HG02938 (cell line): ENCODE results near the gene HDAC10.
"Not testable (repeated sequence)": the region's sequence is repeated elsewhere in the genome, so short reads cannot be mapped to it uniquely, and the experiment has no call there.

Source experiments
- ATAC-seq: cut with Tn5 transposase; IDR thresholded peaks from one replicate; pipeline ENCODE4 v1.9.1; 2021; ENCODE audit warnings: mild to moderate bottlenecking, moderate library complexity; ENCODE audit not compliant: unreplicated experiment

Gene HDAC10

DNA sequence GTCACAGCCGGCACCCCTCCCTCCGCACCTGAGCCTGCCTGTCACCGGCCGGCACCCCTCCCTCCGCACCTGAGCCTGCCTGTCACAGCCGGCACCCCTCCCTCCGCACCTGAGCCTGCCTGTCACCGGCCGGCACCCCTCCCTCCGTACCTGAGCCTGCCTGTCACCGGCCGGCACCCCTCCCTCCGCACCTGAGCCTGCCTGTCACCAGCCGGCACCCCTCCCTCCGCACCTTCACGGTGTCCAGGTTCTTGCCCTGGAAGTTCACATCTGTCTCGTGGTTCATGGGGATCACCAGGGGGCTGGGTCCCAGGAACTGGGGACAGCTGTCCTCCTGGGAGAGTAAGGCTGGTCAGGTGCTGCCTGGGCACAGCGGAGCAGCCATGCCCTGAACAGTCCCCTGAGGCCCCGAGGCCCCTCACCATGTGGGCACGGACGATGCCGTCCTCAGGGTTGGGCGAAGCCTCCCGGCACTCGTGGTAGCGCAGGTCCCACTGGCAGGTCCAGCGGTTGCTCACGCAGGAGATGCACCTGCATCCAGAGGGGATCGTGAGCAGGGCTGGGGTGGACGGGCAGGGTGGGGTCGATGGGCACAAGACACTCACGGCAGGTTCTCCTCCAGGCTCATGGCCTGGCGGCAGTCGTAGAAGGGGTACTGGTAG lies 34.6 kb upstream of the HDAC10 start:
- ATAC-seq: no peak

DNA sequence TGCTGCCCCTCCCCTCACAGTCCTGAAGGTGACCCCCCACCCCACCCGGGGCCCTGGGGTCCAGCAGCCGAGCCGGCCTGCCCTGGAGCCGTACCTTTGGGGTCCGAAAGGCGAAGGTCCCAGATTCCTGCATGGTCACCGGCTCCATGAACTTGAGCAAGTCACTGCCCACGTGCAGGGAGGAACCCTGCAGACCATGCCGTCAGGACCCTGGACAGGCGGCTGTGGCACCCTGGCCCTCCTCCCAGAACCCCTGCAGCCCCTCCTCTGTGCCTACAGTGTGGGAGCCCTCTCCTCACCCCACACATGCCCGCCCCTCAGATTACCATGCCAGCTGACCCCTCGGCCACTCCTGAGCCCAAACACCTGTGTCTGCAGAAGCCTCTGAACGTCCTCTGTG lies 33.4 kb upstream of the HDAC10 start:
- no peak for ATAC-seq

DNA sequence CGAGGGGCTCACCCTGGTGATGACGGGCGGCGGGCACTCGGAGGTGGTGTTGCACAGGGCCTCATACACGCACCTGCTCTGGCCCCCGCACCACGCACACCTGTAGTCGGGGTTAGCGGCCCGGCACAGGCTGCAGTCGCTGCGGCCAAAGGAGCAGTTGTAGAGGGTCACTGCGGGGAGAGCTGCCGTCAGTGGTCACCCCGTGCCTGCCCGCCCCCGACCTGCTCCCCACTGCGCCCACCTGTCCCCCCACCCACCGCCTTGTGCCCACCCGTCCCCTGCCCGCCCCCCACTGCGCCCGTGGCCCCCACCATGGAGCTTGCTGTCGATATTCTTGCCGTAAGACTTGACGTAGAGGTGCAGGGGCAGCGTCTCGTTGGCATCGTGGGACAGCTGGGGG lies 32.8 kb upstream of the HDAC10 start:
- no peak for ATAC-seq

DNA sequence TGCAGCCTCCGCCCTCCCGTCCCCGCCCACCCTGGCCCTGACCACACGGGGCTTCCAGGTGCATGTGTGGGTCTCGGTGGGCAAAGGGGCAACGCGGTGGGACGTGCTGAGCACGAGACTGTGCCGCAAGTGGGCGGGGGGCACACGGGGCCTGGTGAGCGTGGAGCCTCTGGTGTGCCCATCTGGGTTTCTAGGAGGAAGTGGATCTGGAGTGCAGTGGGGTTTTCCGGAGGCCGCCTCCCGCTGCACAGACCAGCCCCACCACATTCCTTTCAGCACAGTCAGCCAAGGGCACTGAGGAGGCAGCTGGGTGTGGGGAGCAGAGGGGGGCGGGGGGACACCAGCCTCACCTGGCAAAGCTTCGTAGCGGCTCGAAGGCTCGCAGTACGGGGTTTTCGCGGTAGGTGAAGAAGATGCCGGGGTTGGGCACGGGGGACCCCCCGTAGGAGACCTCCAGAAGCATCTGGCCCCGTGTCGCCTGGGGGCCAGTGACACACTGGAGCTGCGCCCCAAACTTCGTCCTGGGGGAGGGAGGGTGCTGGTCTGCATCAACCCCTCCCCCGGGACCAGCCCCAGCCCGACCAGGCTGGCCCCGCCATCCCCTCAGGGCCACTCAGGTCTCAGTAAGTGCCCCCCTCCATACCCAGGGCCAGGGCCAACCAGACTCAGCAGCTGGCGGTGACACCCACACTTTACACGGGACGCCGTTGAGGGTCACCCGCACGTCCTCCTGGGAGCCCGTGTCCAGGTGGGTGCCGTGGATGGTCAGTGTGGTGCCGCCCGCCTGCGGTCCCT lies 31.5 kb upstream of the HDAC10 start:
- ATAC-seq: no peak

DNA sequence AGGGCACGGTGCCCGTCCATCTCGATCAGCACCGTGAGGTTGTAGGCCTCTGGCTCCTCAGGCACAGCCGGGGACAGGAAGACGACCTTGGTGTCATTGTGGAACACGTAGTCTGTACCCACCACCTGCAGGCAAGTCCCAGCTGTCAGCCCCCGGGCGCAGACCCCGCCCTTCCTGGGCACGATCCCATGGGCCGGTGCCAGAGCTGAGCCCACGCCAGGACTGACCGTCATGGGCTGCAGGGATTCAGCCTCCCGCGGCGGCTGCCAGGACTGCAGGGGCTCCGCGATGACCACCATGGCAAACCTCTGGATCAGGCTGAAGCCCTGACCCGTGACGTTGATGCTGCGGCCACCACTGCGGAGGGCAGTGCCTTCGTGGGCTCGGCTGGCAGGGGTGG lies 30.9 kb upstream of the HDAC10 start:
- ATAC-seq: no peak

DNA sequence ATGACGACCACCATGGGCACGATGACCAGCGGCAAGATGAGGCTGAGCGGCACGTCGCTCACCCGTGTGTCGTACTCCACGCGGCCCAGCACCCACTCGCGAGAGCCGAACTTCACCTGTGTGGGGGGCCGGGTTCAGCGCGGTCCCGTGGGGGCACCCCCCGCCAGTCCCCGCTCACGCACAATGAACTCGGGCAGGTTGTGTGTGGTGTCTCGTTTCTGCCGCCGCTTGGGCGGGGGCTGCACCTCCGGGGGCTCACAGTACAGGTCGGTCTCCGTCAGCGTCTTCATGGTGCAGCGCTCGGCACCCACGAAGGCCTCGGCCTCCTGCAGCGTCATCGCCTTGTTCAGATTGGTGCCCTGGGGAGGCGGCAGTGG lies 30.3 kb upstream of the HDAC10 start:
- no peak for ATAC-seq

DNA sequence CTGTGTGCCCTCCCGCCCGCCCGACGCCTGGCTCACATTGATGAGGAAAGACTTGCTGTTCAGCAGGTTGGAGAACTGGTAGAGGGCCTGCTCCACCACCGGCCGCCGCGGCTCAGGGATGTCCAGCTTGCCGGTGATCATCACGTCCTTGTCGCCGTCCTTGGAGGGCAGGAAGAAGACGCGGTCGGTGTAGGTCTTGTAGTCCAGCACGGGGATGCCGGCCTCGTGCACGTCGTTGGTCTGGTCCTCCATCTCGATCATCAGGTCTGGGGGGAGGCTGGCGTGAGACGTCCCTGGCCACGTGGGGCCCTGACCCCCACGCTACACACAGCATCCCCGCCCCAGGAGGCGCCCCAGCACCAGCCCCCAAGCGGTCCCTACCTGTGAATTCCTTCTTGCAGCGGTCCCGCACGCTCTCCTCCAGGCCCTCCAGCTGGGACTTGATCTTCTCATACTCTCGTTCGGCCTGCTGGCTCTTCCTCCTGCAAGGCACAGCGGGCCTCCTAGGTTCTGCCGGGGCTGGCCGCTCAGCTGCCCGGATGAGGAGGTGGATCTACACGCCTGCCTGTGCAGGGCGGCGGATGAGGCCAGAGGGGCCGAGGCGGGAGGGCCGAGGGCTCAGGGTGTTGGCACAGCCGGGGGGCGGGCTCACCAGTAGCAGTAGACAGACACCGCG lies 29.8 kb upstream of the HDAC10 start:
- no peak for ATAC-seq

DNA sequence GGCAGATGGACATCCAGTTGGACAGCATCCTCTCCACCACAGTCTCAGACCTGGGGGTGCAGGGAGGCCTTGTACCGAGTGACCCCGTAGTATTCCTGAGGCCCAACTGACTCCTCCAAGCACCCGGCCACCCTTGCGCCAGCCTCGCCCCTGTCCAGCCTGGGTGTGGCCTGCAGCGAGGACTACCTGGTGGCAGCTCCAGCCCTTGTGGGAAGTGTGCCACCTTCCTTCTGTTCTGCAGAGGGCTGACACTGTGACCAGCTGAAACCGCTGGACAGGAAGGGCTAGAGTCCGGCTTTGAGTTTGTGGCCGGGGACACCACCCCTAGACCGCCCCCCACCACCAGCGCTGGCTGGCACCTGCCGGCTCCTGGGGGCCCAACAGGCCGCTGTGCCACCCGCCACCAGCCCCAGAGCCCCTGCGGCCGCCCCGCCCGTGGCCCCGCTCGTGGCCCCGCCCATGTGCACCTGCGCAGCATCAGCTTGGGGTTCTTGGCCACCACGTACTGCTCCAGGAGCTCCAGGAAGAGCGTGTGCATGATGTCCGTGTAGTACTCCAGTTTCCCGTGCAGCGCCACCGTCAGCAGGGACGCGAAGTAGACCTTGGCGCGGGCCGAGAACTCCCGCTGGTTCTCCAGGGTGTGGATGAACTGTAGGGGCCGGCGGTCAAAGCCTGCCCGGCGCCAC lies 29.1 kb upstream of the HDAC10 start:
- ATAC-seq: no peak

DNA sequence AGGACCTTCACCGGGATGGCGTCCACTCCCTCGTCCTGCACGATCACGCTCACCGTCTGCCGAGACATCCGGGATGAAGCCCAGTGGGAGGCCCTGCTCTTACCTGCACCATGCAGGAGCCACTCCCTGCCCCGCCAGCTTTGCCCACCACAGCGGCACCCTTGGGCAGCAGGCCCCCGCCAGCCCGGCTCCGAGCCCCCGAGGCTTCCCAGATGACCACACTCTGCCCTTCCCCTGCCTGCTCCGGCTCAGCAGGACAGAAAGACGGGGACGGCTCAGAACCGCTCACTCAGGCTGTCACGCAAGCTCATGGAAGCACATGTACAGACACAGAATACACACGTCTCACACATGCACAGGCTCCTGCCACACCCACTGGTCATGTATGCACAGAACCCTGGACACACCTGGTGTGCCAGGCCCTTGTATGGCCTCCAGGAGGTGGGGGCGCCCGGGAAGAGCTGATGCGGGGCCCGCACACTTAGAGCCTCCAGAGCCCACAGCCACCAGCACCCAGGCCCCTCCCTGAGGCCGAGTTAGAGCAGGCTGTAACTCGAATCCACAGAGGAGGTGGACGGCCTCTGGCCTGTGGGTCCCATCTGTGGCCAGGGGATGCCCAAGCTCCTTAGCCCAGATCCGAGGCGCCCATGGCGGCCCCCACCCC lies 28.0 kb upstream of the HDAC10 start:
- ATAC-seq: no peak

DNA sequence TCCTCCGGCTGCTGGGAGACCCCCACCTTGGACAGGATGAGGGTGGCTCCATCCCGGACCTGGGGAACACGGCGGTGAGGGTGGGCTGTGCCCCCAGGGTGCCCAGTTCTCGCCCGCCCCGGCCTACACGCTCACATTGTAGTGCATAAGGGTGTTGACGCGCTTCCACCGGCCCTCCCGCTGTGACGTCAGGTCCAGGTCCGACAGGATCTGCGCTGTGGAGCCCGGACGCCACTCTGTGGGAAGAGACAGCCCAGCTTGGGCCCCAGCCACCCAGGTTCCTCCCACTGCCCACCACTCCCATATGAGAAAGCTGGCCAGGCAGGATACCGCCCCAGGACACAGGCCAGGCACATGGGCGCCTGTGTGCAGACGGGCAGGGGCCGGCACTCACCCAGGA lies 27.4 kb upstream of the HDAC10 start:
- no peak for ATAC-seq

DNA sequence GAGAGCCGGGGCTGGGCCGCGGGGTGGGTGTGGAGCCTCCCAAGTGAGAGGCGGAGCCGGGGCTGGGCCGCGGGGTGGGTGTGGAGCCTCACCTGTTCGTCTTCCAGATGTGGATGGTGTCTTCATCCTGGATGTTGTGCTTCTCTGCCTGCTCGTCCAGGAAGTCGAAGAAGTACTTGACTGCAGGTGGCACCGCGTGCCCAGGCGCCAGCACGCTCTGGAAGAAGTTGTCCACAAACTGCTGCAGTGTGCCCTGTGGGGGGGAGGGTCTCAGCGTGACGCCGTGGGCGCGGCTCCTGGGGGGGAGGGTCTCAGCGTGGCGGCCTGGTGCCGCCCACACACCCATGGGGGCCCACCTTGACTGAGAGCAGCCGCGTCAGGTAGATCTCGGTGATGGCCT lies 26.7 kb upstream of the HDAC10 start:
- ATAC-seq: no peak

DNA sequence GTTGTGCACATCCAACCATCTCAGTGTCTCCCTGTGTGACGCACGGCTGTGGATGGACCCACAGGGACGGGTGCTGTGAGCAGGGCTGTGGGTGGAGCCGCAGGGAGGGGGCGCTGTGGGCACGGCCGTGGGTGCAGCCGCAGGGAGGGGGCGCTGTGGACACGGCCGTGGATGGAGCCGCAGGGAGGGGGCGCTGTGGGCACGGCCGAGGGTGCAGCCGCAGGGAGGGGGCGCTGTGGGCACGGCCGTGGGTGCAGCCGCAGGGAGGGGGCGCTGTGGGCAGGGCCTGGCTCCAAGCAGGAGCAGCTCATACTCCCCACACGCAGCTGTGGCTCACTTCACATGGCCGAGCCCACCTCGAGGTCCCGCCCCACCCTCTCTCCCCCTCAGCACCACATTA lies 25.1 kb upstream of the HDAC10 start:
- ATAC-seq: no peak

DNA sequence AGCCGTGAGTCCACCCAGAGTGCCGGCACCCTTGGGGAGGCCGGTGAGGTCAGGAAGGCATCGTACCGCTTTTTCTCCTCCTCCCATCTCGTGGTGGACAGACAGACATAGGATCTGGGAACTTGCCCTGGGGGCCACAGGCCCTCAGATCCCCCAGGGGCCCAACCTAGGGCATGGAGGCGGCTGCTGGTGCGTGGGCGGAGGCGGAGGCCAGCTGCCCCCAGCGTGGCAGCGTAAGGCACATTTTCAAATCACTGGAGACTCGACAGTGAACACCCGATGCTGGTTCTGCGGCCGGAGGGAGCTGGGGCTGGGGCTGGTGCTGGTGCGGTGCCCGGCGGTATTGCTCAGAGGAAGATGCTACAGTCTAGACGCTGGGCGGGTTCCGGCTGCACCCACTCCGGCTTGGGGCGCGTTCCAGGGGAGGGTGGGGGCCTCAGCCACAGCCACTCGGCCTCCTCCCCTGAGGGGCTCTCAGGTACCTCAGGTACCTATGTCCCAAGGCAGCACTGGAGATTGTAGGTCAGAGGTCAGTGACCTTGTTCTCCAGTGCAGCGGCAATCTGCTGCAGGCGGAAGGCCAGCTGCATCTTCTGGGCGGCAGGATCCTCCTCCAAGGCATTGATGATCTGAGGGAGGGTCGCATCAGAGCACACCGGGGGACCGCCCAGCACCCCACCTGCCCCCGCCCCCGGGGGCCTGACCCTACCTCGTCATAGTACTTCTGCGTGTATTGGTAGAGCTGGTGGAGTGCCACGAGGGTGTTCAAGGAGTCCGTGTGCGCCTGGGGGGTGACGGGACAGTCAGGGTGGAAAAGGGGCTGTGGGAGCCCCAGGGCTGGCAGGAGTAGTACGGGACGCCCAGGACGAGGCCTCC lies 24.4 kb upstream of the HDAC10 start:
- no peak for ATAC-seq

DNA sequence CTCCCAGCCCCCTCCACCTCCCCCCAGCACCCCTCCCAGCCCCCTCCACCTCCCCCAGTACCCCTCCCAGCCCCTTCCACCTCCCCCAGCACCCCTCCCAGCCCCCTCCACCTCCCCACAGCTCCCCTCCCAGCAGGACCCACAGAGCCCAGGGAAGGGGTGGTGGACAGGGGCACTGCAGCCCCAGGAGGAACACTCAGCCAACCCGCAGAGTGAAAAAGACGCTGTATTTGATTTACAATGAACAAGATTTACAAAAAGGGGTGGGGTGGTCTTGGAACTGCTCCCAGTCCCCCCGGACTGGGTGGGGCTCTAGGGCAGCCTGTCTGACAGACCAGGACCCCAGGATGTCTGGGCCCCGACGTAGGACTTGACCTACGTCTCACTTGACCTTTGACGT lies 23.7 kb upstream of the HDAC10 start:
- no peak for ATAC-seq

DNA sequence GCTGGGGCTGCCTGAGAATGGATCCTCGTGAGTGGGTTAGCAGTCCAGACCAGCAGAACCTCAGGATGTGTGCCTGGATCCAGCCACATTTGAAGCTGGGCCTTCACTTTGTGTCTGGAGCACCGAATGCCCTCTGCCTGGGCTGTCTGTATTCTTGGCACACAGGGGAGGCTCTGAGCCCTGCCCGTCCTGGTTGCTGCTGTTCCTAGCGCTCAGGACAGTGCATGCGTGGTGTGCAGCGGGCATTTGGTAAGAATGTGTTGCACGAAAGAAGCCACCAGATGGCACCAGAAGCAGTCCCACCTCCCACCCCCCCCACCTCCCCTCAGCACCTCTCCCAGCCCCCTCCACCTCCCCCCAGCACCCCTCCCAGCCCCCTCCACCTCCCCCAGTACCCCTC lies 23.2 kb upstream of the HDAC10 start:
- no peak for ATAC-seq

DNA sequence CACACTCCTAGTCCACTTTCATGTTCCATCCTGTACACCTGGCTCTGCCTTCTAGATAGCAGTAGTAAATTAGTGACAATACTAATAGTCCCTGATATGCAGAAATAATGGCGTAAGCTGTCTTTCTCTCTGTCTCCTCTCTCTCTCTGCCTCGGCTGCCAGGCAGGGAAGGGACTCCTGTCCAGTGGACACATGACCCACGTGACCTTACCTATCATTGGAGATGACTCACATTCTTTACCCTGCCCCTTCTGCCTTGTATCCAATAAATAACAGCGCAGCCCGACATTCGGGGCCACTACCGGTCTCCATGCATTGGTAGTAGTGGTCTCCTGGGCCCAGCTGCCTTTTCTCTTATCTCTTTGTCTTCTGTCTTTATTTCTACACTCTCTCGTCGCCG lies 22.7 kb upstream of the HDAC10 start:
- not testable (repeated sequence) for ATAC-seq

DNA sequence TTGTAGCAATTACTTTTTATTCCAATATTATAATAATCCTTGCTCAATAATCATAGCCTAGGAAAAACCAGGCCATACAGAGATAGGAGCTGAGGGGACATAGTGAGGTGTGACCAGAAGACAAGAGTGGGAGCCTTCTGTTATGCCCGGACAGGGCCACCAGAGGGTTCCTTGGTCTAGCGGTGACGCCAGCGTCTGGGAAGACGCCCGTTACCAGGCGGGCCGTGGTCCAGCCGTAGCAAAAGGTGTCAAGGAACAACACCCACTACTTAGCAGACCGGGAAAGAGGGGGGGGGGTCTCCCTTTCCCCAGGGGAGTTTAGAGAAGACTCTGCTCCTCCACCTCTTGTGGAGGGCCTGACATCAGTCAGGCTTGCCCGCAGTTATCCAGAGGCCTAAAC lies 22.3 kb upstream of the HDAC10 start:
- ATAC-seq: not testable (repeated sequence)

DNA sequence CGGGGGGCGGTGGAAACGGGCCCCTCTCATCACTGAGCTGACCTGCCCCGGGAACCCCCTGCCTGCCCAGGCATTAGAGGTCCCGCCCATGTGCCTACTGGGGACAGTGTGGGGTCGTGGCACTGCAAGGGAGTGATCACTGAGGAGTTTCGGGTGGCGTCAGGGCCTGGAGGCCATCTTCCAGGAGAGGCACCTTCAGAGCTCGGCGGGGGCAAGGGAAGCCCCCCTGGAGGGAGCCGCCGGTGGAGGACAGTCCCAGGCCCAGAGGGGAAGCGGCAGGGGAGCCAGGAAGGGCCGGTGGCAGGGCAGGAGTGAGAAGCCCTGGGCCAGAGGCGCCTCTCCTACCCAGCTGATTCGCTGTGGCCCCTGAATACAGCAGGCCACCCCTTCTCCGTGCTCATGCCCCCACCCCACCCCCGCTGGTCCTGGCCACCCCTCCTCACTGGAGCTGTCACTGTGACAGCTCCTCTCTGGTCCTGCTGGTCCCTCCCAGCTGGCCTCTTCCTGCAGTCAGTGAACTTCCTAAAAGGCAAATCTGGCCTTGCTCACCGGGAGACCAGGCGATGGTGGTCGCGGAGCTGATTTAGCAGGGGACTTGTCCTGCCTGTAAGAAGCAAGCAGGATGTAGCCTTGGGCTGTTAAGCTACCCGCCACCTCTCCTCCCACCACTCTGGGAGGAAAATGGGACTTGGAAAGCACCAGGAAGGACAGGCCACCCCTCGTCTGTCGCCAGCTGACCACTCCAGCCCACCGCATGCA lies 21.2 kb upstream of the HDAC10 start:
- no peak for ATAC-seq

DNA sequence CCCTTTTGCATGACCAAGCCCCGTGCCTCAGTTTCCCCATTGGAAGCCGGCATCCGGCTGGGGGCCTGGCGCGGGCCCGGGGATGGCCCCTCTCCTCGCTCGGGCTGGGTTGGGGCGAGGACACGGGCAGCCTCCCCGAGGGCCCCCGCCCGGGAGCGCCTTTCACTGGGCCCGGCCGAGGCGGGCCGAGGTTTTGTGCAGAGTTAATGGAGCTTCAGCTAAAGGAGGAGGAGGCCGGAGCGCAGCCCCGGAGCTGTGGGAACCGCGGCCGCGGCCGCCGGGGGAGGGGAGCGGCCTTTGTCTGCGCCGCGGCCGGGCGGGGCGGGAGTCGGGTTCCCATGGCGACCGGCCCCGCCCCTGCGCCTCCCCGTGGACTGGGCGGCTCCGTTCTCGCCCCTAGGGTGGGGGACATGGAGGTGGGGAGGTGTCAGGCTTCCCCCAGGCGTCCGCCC lies 20.5 kb upstream of the HDAC10 start:
- no peak for ATAC-seq
